Heart left ventricle (tissue), 13 donors: ENCODE results near the gene EPB41L2.

Experiments
- POLR2A ChIP-seq, 2 donors: fragments of 450-650 bp; IDR thresholded peaks; one replicate each; pipeline ENCODE4 v1.6.1; 2017; ENCODE audit warnings: antibody characterized with exemption in 2 of 2, mild to moderate bottlenecking in 2 of 2, moderate library complexity in 2 of 2
- TF ChIP-seq, protein P1 (sequence below), 12 donors: fragments of 200-600 bp; sonication (generic) in 4 of 12; IDR thresholded peaks; one replicate each; pipeline versions ENCODE4 v1.5.0 to v1.8.0; 2018 to 2022; ENCODE audit warnings: antibody characterized with exemption in 12 of 12, mild to moderate bottlenecking in 5 of 12
- donor health status: ischemic (EF 13 %, LVEDD 7.1; RV severe dilation, severe dysfunction).
- donor health status: DM: no; HTN: yes; CAD: no.
- donor health status: DM: no; HTN: no; CAD: no.
- donor health status: ischemic (EF 25% LVEDD 6.9; RV normal size, moderate dysfunction).
- donor health status: ischemic (EF 25% LVEDD 5.7; RV mildly dilated, moderate dysfunction).
- donor health status: ischemic (EF 35%, LVEDD 5.7; RV mildly dilated, moderate dysfunction).
- donor health status: nonischemic (EF 11% LVEDD 7.7; RV severe dilation, severe dysfunction).
- donor health status: DM: yes; HTN: yes; CAD: no.
- donor health status: PGD.
- donor health status: ischemic (EF 29% LVEDD 5.4; RV normal size, mild dysfunction).
- donor health status: nonischemic (EF 23%, LVEDD 6.1; RV moderate dilation, normal function).

DNA sequence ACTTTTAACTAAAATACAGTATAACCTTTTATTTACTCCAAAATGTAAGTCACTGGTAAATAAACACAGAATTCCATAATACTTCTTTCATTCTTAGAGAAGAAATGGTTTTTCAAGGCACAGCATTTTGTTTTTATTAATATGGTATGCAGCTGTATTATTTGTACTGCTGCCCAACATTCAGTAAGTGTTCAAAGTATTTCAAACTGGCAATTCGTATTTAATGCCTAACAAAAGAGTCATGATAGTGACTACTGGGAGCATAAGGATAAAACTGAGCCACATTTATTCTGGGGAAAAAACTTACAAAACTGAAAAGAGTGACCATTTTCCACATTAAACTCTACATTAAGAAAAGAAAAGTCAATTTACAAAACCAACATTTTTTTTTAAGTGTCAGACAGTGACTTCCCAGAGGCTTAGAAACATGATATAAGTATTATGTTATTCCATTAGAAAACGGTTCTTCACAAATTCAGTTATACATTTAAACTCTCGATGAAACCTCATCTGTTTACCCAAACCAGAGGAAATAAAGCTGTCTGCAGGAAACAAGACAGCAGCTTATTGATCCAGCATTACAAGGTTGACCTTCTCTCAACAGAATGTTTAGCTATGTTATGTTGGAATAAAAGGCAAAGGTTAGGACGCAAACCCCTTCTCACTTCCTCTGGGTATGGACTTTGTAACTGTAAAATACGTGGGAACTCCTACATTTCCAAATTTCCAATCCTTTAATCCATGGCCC, 24.3 kb downstream of the EPB41L2 start:
- TF ChIP-seq, protein P1, sequence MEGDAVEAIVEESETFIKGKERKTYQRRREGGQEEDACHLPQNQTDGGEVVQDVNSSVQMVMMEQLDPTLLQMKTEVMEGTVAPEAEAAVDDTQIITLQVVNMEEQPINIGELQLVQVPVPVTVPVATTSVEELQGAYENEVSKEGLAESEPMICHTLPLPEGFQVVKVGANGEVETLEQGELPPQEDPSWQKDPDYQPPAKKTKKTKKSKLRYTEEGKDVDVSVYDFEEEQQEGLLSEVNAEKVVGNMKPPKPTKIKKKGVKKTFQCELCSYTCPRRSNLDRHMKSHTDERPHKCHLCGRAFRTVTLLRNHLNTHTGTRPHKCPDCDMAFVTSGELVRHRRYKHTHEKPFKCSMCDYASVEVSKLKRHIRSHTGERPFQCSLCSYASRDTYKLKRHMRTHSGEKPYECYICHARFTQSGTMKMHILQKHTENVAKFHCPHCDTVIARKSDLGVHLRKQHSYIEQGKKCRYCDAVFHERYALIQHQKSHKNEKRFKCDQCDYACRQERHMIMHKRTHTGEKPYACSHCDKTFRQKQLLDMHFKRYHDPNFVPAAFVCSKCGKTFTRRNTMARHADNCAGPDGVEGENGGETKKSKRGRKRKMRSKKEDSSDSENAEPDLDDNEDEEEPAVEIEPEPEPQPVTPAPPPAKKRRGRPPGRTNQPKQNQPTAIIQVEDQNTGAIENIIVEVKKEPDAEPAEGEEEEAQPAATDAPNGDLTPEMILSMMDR (IDR thresholded peaks at IDR 0.05): no peak
- no peak for TF ChIP-seq POLR2A (IDR thresholded peaks at IDR 0.05)
